ENCODE data around the gene MRPL53. TPM values are rescaled to one million over a fixed set of nuclear protein-coding genes. Genes with fewer than 3 reads are reported as not detected.
A peak's percentile ranks its signal among the peaks of the same experiment; 100 is the strongest.

Gene MRPL53
- total and polyA plus RNA-seq, 2 of the 13 experiments (the other 11 are each of a cell fraction or from before 2014, with no cell fraction given), result 34.3 to 51.9 TPM

DNA sequence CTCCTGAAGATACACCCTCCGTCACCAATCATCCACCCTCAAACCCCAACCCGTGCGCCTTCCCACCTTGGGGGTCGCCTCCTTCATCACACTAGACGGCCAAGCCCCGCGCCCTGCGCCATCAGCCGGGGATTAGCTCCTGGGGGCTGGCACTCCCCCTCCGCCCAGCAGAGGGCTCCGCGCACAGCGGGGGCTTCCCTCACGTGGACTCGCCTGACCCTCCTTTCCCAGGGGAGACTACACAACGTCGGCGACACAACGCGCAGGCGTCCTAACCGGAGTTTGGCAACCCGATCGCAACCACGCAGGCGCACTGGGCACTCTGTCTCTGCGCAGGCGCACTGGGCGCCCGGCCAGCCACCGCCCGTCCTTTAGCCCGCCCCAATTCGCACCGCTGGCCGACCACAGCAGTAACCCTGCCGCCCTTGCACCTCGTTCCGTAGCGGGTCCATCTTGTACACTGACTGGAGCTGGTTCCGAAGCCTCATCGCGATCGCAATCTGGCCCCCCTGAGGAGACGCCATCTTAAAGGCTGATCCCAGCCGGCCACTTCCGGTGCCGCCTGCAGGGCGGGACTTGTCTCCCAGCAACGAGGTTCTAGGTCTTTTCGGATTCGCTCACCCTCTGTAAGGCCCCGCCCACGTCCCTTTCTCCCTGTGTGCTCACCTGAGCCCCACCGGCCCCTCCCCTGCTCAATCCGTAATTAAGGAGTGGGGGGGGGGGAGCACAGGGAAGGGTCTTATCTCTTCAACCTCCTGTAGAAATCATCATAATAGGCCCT, 34.9 kb upstream of the MRPL53 start, which contains the start of gene PCGF1 (continued):
- no peak; the same call in 1 of the 2 replicates for TF ChIP-seq RFXANK (CRISPR knock-in tag; IDR thresholded peaks at IDR 0.05)
- TF ChIP-seq CC2D1A (CRISPR knock-in tag; IDR thresholded peaks at IDR 0.05), result 0 out of 2 replicates have a peak, but pooled peaks have one; percentile 70
- 0 out of 2 replicates have a peak, but pooled peaks have one; percentile 74 for TF ChIP-seq ATAD3A (CRISPR knock-in tag; IDR thresholded peaks at IDR 0.05)
- no peak for TF ChIP-seq U2AF1 (optimal IDR thresholded peaks at IDR 0.05; ENCODE audit: low read depth, low read length)
- peak; percentile 94 for TF ChIP-seq ELF1 (CRISPR knock-in tag; IDR thresholded peaks at IDR 0.05)
- peak; percentile 56; the same call in 1 of the 2 replicates for TF ChIP-seq ZNF792 (CRISPR knock-in tag; IDR thresholded peaks at IDR 0.05)
- TF ChIP-seq MZF1 (CRISPR knock-in tag; IDR thresholded peaks at IDR 0.05; ENCODE audit: borderline replicate concordance), result peak; percentile 1; the same call in 1 of the 2 replicates
- no peak for TF ChIP-seq FOXA1 (IDR thresholded peaks at IDR 0.05)
- TF ChIP-seq FOXA1 (CRISPR knock-in tag; IDR thresholded peaks at IDR 0.05), result peak; percentile 52; the same call in 1 of the 2 replicates
- TF ChIP-seq, protein P1, sequence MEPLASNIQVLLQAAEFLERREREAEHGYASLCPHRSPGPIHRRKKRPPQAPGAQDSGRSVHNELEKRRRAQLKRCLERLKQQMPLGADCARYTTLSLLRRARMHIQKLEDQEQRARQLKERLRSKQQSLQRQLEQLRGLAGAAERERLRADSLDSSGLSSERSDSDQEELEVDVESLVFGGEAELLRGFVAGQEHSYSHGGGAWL (CRISPR knock-in tag; IDR thresholded peaks at IDR 0.05), result peak; percentile 61; the same call in 1 of the 2 replicates
- peak; percentile 46; the same call in 1 of the 2 replicates for TF ChIP-seq ARID5B (CRISPR knock-in tag; IDR thresholded peaks at IDR 0.05)
- TF ChIP-seq ZNF3 (CRISPR knock-in tag; IDR thresholded peaks at IDR 0.05), result no peak
- TF ChIP-seq, protein P2, sequence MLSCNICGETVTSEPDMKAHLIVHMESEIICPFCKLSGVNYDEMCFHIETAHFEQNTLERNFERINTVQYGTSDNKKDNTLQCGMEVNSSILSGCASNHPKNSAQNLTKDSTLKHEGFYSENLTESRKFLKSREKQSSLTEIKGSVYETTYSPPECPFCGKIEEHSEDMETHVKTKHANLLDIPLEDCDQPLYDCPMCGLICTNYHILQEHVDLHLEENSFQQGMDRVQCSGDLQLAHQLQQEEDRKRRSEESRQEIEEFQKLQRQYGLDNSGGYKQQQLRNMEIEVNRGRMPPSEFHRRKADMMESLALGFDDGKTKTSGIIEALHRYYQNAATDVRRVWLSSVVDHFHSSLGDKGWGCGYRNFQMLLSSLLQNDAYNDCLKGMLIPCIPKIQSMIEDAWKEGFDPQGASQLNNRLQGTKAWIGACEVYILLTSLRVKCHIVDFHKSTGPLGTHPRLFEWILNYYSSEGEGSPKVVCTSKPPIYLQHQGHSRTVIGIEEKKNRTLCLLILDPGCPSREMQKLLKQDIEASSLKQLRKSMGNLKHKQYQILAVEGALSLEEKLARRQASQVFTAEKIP (CRISPR knock-in tag; IDR thresholded peaks at IDR 0.05; ENCODE audit: borderline replicate concordance), result no peak
- TF ChIP-seq ZBTB7B (CRISPR knock-in tag; IDR thresholded peaks at IDR 0.05), result peak; percentile 95
- TF ChIP-seq ZKSCAN5 (CRISPR knock-in tag; IDR thresholded peaks at IDR 0.05), result peak; percentile 58; the same call in 1 of the 2 replicates
- TF ChIP-seq ZMYM3 (CRISPR knock-in tag; IDR thresholded peaks at IDR 0.05), result peak; percentile 37; the same call in 1 of the 2 replicates
- no peak for TF ChIP-seq GPBP1L1 (CRISPR knock-in tag; IDR thresholded peaks at IDR 0.05)
- 0 out of 2 replicates have a peak, but pooled peaks have one; percentile 33 for TF ChIP-seq ZNF850 (CRISPR knock-in tag; conservative IDR thresholded peaks at IDR 0.05)
- TF ChIP-seq, protein P3, sequence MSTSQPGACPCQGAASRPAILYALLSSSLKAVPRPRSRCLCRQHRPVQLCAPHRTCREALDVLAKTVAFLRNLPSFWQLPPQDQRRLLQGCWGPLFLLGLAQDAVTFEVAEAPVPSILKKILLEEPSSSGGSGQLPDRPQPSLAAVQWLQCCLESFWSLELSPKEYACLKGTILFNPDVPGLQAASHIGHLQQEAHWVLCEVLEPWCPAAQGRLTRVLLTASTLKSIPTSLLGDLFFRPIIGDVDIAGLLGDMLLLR (CRISPR knock-in tag; IDR thresholded peaks at IDR 0.05), result peak; percentile 85; the same call in 1 of the 2 replicates
- peak; percentile 41 for TF ChIP-seq IKZF4 (CRISPR knock-in tag; IDR thresholded peaks at IDR 0.05; ENCODE audit: borderline replicate concordance, low read depth, not compliant biosample characterization)
- TF ChIP-seq KDM6A (CRISPR knock-in tag; IDR thresholded peaks at IDR 0.05; ENCODE audit: low read depth), result no peak
- TF ChIP-seq SYNCRIP (IDR thresholded peaks at IDR 0.05; ENCODE audit: insufficient read depth, low read depth, low read length), result no peak

All from HepG2 (cell line).